IPS-11a (cell line): Measurements from ENCODE around the gene SLC24A3.

Source experiments
- H3K4me3 ChIP-seq: one replicate; pipeline ENCODE4 v1.5.1; 2013; ENCODE audit warnings: low read depth, low read length, control low read depth

SLC24A3 gene

DNA sequence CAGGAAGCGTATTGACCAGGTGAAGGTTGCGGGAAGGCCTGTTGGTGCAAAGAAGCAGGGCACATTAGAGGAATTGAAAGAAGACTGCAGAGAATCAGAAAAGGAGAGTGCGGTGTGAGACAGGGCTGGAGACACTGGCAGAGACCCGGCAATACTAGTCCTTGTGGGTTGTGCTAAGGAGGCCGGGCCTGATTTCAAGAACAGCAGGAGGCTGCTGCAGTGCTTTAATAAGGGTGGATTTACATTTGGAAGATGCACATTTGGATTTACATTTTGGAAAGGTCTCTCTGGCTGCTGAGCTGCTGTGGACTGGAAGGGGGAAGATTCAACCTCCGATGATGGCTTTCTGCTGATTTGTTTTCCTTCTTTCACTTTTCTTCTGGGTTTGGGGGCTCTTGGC lies 167.8 kb downstream of the SLC24A3 start:
- no peak overlapping the region for H3K4me3 ChIP-seq

DNA sequence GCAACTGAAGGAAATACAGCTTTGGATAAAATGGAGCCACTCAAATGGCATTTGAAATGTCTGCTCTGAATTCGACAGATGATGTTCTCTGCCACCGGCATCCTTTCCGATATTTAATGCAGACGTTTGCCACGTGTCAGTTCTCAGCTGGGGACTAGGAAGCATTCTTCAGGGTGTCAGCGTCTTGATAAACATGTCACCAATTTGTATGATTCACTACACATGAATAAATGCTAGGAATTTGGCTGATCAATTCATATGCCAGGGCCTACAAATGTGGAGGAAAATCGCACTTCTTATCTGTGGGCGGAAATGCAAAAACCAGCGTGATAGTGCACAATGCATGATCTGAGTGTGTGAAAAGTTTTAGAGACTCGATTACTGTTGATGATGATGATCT lies 169.5 kb downstream of the SLC24A3 start:
- no peak overlapping the region for H3K4me3 ChIP-seq

DNA sequence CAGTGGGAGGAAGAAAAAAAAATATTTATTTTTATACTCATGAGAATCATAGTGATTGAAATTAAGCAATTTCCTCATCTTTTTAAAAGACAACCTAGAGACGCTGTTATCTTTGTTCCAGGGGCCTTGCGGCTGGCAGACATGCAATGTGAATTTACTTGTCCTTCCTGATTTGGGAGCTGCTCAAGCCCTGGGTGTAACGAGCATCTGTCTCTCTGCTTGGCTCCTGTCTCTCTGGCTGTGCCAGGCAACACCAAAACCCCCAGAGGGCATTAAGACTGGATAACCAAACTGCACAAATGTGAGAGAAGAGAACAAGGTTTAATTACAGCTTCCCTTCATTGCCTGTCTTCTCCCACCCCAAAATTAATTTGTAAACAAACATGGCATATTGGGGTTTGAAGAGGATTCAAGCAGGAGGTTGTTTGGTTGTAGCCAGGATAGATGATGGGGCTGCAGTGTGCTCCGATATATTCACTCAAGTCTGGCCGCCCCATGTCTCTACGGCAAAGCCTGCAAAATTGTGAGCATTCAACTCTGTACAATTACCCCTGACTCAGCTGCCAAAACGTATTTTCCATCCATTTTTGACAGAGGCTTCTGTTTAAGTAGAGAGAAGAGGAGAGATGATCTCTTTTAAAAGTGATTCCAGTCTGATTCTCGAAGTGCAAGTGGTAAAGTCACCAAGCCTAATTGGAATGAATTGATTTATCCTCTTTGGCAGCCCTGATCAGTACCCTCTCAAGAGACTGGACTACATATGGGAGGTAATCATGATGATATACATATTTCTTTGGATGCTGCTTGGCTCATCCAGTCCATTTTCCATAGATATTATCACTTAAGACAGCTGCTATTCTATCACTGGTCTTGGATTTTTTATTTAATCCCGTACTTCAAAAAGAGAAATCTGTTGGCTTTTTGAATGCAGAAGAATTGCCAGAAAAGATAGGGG lies 170.2 kb downstream of the SLC24A3 start:
- H3K4me3 ChIP-seq: no peak overlapping the region

DNA sequence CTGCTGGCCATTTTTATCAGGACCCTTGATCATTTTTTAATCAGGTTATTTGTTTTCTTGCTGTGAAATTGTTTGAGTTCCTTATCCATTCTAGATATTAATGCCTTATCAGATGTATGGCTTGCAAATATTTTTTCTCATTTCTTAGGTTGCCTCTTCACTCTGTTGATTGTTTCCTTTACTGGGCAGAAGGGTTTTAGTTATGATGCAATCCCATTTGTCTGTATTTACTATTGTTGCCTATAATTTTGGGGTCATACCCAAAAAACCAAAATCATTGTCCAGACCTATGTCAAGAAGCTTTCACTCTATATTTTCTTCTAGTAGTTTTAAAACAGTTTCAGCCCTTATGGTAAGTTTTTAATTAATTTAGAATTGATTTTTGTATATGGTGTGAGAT lies 172.5 kb downstream of the SLC24A3 start:
- no peak overlapping the region for H3K4me3 ChIP-seq

DNA sequence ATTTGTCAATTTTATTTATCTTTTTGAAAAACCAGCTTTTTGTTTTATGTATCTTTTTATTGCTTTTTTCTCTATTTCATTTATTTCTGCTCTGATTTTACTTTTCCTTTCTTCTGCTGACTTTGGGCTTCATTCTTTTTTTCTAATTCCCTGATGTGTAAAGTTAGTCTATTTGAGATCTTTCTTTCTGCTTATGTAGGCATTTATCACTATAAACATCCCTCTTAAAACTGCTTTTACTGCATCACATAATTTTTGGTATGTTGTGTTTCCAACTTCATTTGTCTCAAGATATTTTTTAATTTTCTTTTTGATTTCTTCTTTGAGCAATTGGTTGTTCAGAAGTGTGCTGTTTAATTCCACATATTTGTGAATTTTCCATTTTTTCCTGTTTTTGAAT lies 174.8 kb downstream of the SLC24A3 start:
- no peak overlapping the region for H3K4me3 ChIP-seq

DNA sequence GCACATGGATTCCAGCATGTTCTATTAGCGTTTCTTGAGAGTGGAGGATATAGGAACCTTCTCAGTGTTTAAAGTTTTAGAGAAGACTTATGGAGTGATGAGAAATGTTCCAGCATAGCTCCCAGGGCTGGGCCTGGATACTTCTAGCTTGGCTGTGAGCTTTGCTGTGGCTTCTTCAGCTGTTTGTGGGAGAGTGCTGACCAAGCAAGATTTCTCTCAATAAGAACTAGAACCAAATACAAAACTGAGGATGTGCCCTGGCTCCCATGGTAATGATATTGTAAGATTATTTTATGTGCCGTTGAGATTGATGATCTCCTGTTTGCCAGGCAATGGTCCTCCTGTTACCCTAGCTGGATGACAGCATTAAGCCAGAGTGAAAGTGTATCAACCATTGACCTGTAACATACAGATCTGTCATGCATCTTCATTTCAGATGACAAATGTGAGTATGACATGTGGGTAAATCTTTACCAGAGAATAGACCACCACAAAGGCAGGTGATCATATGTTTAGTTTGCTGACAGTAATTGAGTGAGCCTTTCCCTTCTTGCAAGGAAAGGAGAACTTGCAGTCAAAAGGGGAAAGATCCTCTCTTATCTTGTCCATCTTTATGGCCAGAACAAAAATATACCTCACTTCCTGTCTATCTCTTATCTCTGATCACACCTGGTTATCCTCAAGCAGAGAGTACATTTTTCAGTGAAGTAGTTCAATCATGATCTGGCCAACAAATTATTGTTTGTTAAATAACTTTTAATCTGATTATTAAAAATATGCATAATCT lies 180.1 kb downstream of the SLC24A3 start:
- no peak overlapping the region for H3K4me3 ChIP-seq

DNA sequence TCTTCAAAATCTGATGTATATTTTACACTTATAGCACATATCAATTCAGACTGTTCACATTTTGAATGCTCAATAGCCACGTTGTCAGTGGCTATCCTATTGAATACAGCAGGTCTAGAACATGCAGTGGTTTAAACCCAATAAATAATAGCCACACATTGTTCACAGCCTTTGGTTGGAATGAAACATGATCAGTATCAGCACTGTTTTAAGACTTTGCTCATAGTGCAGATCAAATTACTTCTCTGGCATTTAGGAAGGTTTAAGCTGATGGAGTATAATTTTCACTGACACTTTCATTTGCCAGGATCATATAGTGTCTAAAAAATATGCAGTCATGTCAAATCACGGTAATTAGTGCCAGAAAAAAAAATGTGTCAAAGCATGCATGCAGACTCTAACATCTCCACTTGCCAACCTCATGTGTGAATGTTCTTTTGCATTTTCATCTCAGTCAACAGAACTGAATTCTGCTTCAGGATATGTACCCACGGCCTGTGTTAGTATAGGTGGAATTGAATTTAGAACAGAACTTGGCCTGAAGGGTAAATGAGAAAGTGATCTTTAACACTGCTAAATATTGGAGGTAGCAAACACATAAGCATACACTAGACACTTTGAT lies 184.1 kb downstream of the SLC24A3 start:
- no peak overlapping the region for H3K4me3 ChIP-seq

DNA sequence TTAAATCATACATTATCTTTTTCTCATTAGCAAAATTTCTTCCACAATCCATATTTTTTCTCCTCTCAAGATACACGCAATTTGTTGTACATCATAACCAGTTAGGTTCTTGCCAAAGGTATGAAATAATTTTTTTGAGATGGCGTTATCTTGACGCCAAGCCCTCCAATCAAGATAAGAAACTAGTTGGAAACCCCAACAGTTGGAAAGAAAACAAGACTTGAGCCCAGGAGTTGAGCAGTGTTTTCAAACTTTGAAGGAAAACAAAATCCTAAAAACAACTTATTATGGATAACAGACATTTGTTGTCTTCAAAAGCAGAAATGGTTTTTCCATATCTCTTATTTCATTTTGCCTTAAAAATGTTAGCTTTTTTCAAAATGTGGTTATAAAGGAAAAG lies 184.8 kb downstream of the SLC24A3 start:
- no peak overlapping the region for H3K4me3 ChIP-seq

DNA sequence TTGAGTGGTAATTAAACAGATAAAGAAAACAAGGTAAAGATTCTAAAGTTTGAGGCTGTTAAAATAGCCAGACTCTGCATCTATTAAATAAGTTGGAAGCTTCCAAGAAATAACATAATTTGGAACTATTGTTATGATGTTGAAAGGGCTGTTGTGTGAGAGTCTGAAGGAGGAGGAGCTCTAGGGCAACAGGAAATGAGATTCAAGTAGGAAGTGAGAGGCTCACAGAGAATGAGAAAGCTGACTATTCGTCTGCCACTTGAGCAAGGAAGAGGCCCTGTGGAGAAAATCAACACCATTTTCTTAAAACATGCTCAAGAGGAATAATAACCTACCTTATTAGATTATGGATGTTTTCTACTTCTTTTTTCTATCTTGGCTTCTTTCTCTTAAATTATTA lies 185.2 kb downstream of the SLC24A3 start:
- H3K4me3 ChIP-seq: no peak overlapping the region

DNA sequence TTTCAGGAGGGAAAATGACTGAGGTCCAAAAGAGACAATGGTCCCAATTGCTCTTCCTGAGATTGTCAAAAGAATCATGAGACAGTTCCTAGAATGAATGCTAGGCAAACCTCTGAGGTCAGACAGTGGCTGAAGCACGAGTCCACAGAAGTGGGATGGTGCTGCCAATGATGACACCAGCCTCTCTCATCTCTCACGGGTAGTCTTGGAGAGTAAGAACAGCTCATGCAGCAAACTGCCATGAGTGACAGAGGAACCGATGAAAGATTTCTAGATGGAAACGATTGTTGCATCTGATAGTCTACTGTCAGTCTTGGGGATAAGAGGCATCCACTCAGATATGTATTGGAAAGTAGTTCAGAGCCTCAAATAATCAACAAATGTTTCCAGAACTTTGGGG lies 188.7 kb downstream of the SLC24A3 start:
- H3K4me3 ChIP-seq: no peak overlapping the region

DNA sequence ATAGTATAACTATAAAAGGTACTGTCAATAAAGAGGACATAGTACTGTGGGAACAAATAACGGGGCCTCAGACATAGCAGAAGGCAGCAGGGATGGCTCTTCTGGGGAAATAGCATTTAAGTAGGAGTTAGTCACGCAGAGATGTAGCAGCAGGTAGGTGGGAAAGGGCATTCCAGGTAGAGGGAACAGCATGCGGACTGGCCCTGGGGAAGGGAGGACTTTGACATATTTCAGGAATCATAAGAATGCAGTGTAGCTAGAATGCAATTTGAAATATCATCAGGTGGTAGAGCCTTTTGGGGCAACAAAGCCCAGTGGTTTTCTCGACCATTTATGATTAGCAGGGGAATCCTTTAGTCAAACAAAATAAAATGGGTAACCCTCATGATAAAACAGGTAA lies 191.1 kb downstream of the SLC24A3 start:
- H3K4me3 ChIP-seq: no peak overlapping the region

DNA sequence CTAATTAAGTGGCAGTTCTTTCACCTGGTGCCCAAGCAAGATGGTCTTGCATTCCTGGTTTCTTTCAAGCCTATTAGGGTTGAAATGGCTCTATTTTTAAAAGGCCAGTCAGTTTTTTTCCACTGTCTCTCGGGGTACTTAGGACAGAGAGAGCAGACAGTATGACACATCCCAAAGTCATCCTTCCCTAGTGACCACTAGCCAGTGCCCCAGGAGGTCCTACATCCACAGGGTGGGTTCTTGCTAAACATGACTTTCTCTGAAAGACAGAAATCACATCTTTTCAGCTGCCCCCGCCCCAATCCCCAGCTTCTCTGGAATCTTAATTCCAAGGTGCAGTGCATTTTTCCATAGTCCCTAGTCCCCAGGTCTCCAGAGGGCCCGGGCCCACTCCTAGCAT lies 192.4 kb downstream of the SLC24A3 start:
- H3K4me3 ChIP-seq: no peak overlapping the region

DNA sequence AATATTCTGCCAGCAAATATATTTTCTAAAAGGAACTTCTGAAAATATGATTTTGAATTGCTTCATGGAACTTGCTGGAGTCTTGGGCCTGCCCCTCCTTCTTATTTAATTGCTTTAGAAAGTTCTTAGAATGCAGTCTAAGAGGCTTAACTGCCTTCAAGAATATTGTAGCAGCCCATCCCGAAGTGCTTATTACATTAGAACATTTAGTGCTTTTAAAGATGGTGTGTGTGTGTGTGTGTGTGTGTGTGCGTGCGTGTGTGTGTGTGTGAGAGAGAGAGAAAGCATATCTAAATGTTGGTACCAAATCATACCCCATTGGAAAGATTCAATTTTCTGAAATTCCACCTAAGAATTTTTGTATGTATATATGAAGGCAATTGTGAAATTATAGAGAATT lies 193.5 kb downstream of the SLC24A3 start:
- no peak overlapping the region for H3K4me3 ChIP-seq

DNA sequence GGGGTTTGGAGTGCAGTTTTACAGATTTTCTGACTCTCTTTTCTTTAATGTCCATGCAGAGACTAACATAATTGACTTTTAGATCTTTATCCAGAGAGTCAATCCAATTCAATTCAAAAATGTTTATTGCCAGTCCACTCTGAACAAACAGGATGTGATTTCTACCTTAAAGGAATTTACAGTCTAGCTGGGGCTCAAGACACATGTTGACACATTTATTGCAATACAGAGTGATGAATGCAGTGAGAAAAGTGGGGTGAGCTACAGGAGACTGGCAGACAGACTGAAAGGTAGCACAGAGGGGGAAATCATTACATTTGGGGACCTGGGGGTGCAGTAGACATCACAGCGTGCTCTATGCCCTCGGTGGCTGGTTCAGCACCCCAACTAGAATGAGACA lies 193.9 kb downstream of the SLC24A3 start:
- H3K4me3 ChIP-seq: no peak overlapping the region

DNA sequence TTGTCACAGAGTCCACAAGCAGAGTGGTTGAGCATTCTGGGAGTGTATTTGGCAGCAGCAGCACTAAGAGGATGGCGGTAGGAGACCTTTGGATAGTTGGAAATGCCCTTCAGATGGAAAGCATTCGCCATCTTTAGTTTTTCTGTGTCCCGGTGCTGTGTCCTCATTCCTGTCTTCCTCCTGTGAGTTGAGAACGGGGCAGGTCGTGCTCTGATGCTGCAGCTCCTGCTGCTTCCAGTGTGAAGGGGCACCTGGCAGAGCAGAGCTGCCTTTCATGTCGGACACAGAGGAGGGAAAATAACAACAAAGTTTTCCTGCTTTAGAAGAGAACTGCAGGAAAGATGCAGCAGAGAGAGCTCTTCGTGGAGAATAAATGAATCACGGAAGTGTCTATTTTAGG lies 194.8 kb downstream of the SLC24A3 start:
- H3K4me3 ChIP-seq: no peak overlapping the region

DNA sequence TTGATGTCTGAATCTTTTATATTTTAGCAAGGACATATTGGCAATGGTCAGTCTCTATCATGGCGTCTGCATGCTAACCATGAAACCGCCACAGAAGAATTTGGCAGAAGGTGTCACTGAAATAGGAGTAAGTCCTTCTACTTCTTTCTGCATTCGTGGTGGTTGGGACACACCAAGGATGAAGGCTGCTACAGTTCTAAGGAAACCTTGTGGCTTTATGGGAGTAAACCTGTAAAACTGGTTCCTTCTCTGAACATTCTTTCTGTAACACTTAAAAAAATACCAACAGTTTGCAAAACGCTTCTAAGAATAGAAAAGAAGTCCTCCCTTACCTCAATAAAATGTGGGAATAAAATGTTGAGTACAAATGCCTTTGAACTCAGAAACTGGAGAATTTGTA lies 195.3 kb downstream of the SLC24A3 start:
- no peak overlapping the region for H3K4me3 ChIP-seq

DNA sequence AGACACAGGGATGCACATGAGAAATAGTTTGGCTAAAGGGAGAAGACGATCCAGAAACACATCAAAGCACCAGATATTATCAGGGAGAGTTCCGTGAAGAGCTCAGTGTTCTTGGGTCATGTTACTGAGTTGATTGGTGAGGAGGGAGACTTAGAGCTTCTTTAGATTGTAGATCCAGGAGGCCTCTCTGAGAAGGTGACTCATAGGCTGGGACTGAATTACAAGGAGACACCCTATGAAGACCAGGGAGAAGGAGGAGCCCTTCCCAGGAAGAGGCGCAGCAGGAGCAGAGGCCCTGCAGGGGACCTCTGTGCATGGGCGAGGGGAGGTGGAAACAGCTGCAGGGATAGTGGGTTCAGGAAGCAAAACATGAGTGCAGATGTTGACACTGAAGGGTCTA lies 196.5 kb downstream of the SLC24A3 start:
- no peak overlapping the region for H3K4me3 ChIP-seq

DNA sequence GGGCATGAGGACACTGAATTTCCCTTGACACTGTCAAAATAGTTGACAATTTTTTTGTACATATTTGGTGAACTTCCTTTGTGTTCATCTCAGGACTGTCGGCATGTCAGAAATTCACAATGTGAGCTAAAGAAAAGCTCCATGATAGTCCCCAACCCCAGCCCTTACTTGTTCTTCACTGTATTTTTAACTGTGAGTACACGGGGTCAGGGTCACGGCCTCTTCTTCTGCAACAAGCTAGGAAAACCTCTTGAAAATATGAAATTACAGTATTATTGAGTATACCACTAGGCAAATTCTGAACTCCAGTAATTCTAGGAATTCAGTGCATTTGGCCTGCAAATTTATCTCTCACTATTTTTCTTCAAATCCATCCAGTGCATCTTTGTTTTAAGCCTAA lies 199.4 kb downstream of the SLC24A3 start:
- no peak overlapping the region for H3K4me3 ChIP-seq

DNA sequence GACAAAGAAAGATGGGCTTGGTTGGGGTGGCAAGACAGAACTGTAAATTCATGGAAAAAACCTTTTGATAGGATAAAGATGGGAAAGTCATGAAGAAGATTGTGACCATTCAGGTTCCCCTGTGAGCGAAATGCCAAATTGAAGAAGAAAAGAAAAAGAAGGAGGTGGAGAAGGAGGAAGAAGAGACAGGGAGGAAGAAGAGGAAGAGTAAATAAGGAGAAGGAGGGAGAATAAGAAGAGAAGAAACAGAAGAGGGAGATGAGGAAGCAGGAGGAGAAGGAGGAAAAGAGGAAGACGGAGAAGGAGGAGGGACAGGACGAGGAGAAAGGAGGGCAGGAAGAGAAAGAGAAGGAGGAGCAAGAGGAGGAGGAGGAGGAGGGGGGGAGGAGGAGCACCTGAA lies 199.8 kb downstream of the SLC24A3 start:
- no peak overlapping the region for H3K4me3 ChIP-seq

DNA sequence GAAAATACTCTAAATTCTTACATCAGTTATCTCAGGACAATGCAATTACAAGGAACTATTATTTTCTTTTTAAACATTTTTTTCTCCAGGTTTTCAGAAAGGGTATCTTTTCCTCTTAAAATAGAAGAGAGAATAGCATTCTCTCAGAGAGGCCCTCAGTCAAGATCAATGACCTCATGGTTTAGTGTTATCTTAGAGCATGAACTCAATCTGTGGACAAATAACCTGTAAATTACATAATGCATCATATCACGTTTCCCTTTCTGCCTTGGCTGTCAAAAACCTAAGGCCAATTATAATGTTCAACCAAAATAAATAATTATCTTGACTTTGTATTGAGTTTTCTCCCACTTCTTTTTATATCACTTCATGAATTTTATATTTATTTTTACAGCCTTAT lies 202.2 kb downstream of the SLC24A3 start:
- no peak overlapping the region for H3K4me3 ChIP-seq

DNA sequence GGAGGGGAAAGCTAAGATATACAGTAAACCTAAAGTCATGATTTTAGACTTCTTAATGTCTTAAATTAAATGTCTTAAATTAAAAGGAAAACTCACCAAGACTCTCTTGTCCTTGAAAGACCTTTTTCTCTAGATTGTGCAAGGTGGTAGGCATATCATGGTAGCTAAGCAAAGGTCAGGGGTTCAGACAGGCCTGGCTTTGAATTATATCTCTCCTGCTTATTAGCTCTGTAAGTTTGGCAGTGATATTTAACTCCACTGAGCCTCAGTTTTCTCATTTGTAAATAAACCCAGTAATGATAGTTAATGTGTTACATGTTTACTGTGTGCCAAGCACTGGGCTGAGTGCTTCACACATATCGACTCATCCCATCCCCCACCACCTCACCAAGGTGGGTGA lies 203.3 kb downstream of the SLC24A3 start:
- no peak overlapping the region for H3K4me3 ChIP-seq

DNA sequence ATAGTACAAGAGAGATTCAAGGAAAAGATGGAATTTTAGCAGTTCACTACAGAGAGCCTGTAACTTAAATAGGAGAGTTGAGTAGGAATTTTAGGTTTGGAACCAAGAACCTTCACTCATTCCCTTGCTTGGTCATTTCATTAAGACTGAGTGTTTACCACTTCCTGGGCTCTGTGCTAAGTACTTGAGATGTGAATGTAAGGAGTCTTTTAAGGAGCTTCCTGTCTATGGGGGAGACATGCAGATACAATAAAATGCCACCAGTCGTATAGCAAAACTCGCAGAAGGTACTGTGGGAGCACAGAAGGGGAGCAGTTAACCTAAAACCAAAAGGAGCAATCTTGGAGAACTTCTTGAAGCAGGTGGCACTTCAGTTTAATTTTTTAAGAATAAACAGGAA lies 204.2 kb downstream of the SLC24A3 start:
- H3K4me3 ChIP-seq: no peak overlapping the region
